Stimulated activated CD8-positive, alpha-beta memory T cell treated with anti-CD3 and anti-CD28 coated beads, Interleukin-2, amount 100 ng/mL, for 48 hours (primary cell): ENCODE data around the gene NLRC5.
"Not testable (repeated sequence)": the region's sequence is repeated elsewhere in the genome, so short reads cannot be mapped to it uniquely, and the experiment has no call there.

Experiments
- DNase-seq, 2 donors: peaks; one replicate each; pipeline ENCODE4 v3.0.0-alpha.2; 2020; ENCODE audit warnings: low read depth in 2 of 2

Gene NLRC5

DNA sequence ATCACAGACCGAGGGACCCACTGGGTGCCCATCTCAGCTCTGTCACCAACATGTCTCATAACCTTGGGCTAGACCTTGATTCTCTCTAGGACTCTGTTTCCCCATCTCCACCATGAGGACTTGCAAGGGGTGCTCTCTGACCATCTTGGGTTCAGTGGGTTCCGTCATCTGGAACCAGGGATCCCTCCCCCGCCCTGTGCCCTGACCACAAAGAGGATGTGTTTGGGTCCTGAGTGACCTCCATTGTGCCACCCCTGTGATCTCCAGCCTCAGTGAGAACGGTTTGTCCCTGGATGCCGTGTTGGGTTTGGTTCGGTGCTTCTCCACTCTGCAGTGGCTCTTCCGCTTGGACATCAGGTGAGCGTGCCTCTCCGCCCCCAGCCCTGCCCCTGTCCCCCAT, 53.9 kb downstream of the NLRC5 start:
- no peak for DNase-seq

GRCh38 chr16:57044931-57045693, 55.8 kb downstream of the NLRC5 start:
- DNase-seq: no peak

DNA sequence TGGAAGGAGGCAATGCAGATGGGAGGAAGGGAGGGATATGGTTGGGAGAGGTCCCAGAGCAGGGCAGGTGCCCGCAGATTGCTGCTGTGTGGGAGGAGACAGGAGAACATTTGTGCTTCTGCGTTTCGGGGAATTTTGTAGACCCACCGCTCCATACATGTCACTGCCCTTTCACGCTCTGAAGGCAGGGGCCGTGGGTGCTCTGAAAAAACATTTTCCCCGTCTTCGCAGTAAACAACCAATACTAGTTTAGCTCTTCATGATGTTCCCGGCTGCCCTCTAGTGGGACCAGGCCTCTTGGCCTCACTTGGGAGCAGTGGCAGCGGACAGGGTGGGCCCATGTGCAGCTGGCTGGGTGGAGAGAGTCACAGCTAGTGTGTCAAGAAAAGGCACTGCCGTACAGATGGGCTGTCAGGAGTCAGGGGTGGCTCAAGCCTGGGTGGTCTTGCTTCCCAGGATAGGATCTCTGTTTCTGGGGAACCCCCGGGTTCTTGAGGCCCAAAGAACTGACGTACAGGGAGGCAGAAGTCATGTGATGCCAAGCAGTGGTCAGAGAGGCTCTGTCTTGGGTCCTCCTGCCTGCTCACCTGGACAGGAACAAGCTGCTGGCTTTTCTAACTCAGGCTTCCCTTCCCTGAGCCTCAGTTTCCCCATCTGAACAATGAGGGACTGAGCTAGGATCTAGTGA, 56.5 kb downstream of the NLRC5 start:
- DNase-seq: no peak

- DNase-seq: no peak
These were observed 58.7 kb downstream of the NLRC5 start for GRCh38 chr16:57048095-57048494.

DNA sequence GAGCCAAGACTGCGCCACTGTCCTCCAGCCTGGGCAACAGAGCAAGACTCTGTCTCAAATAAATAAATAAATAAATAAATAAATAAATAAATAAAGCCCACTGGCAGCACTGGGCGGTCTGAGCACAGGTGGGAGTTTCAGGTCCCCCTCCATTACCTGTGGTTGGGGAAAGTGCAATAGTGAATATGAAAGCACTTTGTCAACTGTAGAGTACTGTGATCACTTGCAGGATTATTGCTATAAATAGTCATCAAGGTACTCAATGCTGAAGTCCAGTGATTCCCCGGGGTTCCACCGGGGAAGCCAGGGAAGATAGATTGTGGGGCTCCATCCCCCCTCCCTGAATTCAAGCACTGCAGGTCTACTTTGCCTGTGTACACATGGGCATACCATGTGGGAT, 60.3 kb downstream of the NLRC5 start:
- no peak for DNase-seq

DNA sequence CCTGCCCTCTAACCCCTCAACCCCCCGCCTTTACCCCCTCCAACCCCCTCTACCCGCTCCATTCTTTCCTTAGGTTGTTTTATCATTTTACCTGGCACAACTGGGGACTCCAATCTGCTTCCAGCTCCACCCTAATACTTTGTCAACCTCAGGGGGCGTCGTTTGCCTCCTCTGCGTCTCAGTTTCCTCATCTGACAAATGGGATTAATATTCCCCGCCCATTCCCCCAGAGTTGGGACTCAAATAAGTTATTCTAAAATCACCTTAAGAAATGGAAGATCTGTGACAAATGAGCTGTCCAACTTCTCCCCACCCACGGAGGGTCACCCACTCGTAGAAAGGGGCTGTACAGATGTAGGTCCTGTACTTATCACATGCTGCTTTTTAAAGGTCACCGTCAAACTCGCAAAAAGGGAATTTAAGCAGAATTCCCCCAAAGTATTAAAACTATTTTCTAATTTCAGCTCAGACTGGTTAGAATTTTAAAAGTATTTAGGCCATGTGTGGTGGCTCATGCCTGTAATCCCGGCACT, 62.4 kb downstream of the NLRC5 start:
- DNase-seq: no peak

DNA sequence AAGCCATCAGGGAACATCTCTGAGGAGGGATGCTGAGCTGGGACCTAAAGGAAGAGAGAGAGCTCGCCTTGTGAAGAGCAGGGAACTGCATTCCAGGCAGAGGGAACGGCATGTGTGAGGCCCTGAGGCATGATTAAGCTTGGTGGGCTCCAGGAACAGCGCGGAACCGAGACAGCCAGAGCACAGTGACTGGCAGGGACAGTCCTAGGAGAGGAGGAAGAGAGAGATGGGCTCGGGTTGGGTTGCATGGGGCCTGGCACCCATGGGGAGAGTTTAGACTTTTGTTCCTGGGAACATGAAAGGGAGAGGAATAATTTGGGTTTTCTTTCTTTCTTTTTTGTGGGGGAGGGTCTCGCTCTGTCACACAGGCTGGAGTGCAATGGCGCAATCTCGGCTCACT, 63.8 kb downstream of the NLRC5 start:
- DNase-seq: no peak

GRCh38 chr16:57054338-57054737, 65.0 kb downstream of the NLRC5 start:
- no peak for DNase-seq

GRCh38 chr16:57054771-57055170, 65.4 kb downstream of the NLRC5 start:
- DNase-seq: no peak

DNA sequence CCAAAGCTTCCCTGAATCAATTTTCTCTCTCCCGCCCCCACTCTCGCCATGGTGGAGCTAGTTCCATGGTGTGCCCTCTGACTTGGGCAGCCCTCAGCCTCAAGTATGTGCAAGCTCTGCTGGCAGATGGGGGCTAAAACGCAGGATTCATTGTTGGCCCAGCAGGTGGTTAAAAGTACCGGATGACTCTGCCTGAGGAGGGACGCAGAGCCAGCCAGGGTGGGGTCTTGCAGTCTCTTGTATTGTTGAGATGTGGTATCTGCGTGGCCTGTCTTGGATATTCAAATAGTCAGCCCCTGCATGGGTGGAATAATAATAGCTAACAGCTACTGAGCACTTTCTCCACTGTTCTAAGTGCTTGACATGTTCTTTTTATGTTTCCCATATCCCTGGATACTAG, 66.3 kb downstream of the NLRC5 start:
- no peak for DNase-seq

DNA sequence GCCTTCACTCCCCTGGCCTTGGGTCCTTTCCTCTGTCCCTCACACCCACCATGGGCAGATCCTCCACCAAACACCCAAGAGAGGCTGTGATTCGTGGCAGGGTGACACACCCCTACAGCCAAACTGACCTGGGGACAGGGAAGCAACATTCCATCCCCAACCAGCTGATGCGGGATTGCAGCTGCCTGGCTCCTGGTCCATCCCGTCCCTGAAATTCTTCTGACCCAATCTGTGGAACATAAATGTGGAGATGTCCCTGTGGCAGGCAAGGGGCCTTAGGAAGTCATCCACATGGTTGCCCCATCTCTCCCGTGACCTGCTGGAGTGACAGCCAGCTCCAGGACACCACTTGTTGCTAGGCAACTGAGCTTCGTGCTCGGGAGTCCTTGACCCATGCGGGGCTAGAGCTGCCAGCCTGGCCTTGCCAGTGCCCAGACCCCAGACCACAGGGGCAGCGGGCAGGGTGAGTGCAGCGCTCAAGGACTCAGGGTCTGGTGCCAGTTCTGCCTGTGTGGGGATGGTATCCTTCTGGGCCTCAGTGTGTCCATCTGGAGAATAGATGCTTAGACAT, 69.0 kb downstream of the NLRC5 start:
- DNase-seq: no peak

GRCh38 chr16:57060323-57061083, 71.1 kb downstream of the NLRC5 start:
- no peak for DNase-seq

- DNase-seq: no peak
These were observed 71.9 kb downstream of the NLRC5 start for GRCh38 chr16:57061084-57061905.

- no peak for DNase-seq
These were observed 73.0 kb downstream of the NLRC5 start for GRCh38 chr16:57062329-57062728.

DNA sequence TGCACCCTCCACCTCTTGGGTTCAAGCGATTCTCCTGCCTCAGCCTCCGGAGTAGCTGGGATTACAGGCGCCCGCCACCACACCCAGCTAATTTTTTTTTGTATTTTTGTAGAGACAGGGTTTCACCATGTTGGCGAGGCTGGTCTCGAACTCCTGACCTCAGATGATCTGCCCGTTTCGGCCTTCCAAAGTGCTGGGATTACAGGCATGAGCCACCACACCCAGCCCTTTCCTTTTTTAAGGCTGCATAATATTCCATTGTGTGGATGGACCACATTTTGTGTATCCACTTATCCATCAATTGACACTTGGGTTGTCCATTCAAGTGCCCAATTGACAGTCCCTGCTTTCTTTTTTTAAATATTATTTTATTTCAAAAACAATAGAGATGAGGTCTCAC, 73.8 kb downstream of the NLRC5 start:
- not testable (repeated sequence) for DNase-seq

- no peak for DNase-seq
These were observed 75.6 kb downstream of the NLRC5 start for GRCh38 chr16:57064995-57065394.

DNA sequence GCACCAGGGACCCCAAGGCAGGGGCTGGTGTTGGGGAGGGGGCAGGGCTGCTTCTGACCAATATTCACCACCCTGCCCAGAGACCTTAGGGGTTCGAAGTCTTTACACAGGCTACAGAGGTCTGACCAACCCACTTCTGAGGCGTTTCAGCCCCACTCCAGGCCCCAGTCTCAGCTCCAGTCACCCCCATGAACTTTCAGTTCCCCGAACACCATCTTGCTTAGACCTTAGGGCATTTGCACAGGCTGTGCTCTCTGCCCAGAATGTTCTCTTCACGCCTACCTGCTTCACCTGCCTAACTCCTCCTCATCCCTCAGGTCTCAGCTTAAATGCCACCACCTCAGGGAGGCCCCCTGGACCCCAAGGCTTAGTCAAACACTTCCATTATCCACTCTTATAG, 77.3 kb downstream of the NLRC5 start:
- DNase-seq: no peak

DNA sequence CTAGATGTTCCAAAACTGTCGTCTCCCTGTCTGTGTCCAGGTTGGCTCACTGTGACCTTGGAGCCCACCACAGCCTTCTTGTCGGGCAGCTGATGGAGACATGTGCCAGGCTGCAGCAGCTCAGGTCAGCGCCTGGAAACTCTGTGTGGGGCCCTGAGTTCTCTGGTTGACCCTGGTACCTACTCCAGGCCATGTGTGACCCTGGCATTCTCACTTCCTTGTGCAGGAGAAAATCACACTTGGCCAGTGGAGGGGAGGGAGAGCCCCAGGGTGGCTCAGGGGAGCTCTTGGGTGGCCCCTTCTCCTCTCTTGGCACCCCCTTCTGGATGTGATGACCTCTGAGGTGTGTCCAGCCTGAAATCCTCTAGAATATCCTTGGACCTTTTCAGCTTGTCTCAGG, 78.0 kb downstream of the NLRC5 start:
- DNase-seq: no peak

DNA sequence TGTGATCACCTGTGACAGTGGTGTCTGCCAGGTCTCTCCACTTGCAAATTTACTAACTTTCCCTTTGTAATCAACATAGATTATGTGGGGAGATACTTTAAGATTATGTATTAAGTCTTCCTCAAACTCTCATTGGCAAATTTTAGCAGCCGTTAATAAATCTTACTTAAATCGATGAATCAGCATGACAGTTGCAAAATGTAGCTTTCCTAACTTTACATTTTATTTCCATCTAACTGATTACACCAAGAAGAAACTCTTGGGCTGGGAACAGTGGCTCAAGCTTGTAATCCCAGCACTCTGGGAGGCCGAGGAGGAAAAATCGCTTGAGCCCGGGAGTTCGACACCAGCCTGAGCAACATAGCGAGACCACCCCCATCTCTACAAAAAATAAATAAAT, 79.7 kb downstream of the NLRC5 start:
- no peak for DNase-seq

GRCh38 chr16:57069635-57070370, 80.4 kb downstream of the NLRC5 start:
- DNase-seq: no peak

- no peak for DNase-seq
These were observed 81.1 kb downstream of the NLRC5 start for GRCh38 chr16:57070424-57070823.
